BJ (cell line): ENCODE data around the gene NPC1L1. TPM values are rescaled to one million over a fixed set of nuclear protein-coding genes. Genes with fewer than 3 reads are reported as not detected.
A peak's percentile ranks its signal among the peaks of the same experiment; 100 is the strongest.

ENCODE experiments used
- CTCF ChIA-PET: fragments of 350-600 bp; formaldehyde crosslinking; extraction: SDS; loops from one replicate; lab custom pipeline; 2021; ENCODE audit warnings: antibody characterized with exemption, inconsistent platforms; lab: Yijun Ruan, JAX
- POLR2A ChIA-PET: fragments of 300-600 bp; sonication (Branson Sonifier 250); formaldehyde crosslinking; extraction: SDS; loops from one replicate; lab custom pipeline; 2021; ENCODE audit warnings: antibody characterized with exemption; lab: Charles Lee
- DNase-seq: peaks from one replicate; pipeline ENCODE4 v3.0.0-alpha.2; 2011; ENCODE audit warnings: low read depth
- H3K27me3 ChIP-seq: 2 replicates; pipeline ENCODE4 v1.6.0; 2011; ENCODE audit warnings: low read length; ENCODE audit not compliant: control insufficient read depth, insufficient read depth
- H3K36me3 ChIP-seq: 2 replicates; pipeline ENCODE4 v1.5.1; 2011; ENCODE audit warnings: low read length; ENCODE audit not compliant: control insufficient read depth, insufficient read depth
- H3K4me3 ChIP-seq: 2 replicates; pipeline ENCODE4 v1.5.1; 2011; ENCODE audit warnings: low read depth, mild to moderate bottlenecking, control low read depth, low read length
- polyA plus RNA-seq: library from polyadenylated mRNA; depleted of rRNA; stranded (reverse); fragments of >200 nt; gene quantifications from 2 replicates; pipeline ENCODE4 v1.2.3, GENCODE V29; 2011
- TF ChIP-seq, protein P1 (sequence below): IDR thresholded peaks from 2 replicates; pipeline ENCODE4 v1.5.1; 2011; ENCODE audit warnings: low read depth, mild to moderate bottlenecking, control low read depth, inconsistent platforms, low read length, moderate library complexity; ENCODE audit not compliant: insufficient read depth

Gene NPC1L1
- polyA plus RNA-seq, 1 experiment, result not detected

- POLR2A ChIA-PET, result no interaction called here
- Histone ChIP-seq H3K36me3 (peaks cover 3% of the 10 kb centered on the region), H3K4me3 (no peak overlapping the region), H3K27me3 (no peaks in the 10 kb centered on the region)
- DNase-seq, result no peak
- CTCF ChIA-PET, result interaction anchor here (0.6 to 1.9 kb wide), 8 partner anchors 9 to 258 kb away, joined by 3 to 12 read pairs (median 3); no protein-coding TSS in a partner anchor
- TF ChIP-seq, protein P1, sequence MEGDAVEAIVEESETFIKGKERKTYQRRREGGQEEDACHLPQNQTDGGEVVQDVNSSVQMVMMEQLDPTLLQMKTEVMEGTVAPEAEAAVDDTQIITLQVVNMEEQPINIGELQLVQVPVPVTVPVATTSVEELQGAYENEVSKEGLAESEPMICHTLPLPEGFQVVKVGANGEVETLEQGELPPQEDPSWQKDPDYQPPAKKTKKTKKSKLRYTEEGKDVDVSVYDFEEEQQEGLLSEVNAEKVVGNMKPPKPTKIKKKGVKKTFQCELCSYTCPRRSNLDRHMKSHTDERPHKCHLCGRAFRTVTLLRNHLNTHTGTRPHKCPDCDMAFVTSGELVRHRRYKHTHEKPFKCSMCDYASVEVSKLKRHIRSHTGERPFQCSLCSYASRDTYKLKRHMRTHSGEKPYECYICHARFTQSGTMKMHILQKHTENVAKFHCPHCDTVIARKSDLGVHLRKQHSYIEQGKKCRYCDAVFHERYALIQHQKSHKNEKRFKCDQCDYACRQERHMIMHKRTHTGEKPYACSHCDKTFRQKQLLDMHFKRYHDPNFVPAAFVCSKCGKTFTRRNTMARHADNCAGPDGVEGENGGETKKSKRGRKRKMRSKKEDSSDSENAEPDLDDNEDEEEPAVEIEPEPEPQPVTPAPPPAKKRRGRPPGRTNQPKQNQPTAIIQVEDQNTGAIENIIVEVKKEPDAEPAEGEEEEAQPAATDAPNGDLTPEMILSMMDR, result peak; percentile 97
These were observed 63.9 kb downstream of the NPC1L1 start for GRCh38 chr7:44477063-44477830.

- CTCF ChIA-PET, result interaction anchor here (1.3 to 3.0 kb wide), 4 partner anchors 14 to 235 kb away, joined by 4 to 20 read pairs (median 12); no protein-coding TSS in a partner anchor
- Histone ChIP-seq H3K36me3 (peaks cover 3% of the 10 kb centered on the region), H3K27me3 (no peaks in the 10 kb centered on the region), H3K4me3 (no peak overlapping the region)
- DNase-seq, result no peak
- TF ChIP-seq, protein P1, result no peak
- POLR2A ChIA-PET, result no interaction called here
These were observed 64.8 kb downstream of the NPC1L1 start for GRCh38 chr7:44476313-44476712.

DNA sequence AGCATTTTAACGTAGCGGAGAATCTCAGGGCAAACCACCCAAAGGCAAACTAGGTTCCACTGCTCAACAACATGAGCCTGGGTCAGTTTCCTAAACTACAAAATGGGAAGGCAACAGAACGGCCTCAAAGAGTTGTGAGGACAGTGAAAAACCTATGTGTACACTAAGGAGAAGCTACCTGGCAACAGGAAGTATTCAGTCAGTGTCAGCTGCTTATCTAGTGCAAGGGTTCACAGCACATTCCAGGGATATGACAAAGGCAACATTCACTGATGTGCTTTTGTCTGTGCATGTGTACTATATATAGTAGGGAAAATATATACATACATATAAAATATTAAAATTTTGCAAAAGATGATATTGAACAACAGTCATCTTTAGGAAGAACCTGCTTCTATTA is 67.8 kb downstream of the NPC1L1 start:
- TF ChIP-seq, protein P1, result no peak
- POLR2A ChIA-PET, result no interaction called here
- CTCF ChIA-PET, result interaction anchor here (0.6 to 3.5 kb wide), 3 partner anchors 11 to 125 kb away, joined by 3 to 10 read pairs (median 3); no protein-coding TSS in a partner anchor
- H3K27me3 ChIP-seq, result no peaks in the 10 kb centered on the region
- DNase-seq, result no peak
- no peak overlapping the region for H3K4me3 ChIP-seq
- peaks cover 2% of the 10 kb centered on the region for H3K36me3 ChIP-seq

GRCh38 chr7:44472843-44473242 is 68.3 kb downstream of the NPC1L1 start:
- POLR2A ChIA-PET, result no interaction called here
- H3K36me3 ChIP-seq, result peaks cover 2% of the 10 kb centered on the region

GRCh38 chr7:44471850-44472249 is 69.3 kb downstream of the NPC1L1 start:
- TF ChIP-seq, protein P1, result no peak
- Histone ChIP-seq H3K27me3 (no peaks in the 10 kb centered on the region), H3K36me3 (peaks cover 2% of the 10 kb centered on the region), H3K4me3 (no peak overlapping the region)
- DNase-seq, result no peak
- ChIA-PET CTCF (interaction anchor here (0.7 to 3.5 kb wide), 3 partner anchors 93 to 285 kb away, joined by 3 to 10 read pairs (median 6); no protein-coding TSS in a partner anchor), POLR2A (no interaction called here)

More at GRCh38 chr7:44472843-44473242, 68.3 kb downstream of the NPC1L1 start:
- CTCF ChIA-PET, result interaction anchor here (0.6 to 3.5 kb wide), 2 partner anchors 21 to 125 kb away, joined by 3 to 10 read pairs; no protein-coding TSS in a partner anchor
- H3K4me3 ChIP-seq, result no peak overlapping the region
- H3K27me3 ChIP-seq, result no peaks in the 10 kb centered on the region
- DNase-seq, result no peak
- TF ChIP-seq, protein P1, result no peak
